ENCODE measurements around the gene CEP170B.
"Not testable (repeated sequence)": the region's sequence is repeated elsewhere in the genome, so short reads cannot be mapped to it uniquely, and the experiment has no call there.

Gene CEP170B

DNA sequence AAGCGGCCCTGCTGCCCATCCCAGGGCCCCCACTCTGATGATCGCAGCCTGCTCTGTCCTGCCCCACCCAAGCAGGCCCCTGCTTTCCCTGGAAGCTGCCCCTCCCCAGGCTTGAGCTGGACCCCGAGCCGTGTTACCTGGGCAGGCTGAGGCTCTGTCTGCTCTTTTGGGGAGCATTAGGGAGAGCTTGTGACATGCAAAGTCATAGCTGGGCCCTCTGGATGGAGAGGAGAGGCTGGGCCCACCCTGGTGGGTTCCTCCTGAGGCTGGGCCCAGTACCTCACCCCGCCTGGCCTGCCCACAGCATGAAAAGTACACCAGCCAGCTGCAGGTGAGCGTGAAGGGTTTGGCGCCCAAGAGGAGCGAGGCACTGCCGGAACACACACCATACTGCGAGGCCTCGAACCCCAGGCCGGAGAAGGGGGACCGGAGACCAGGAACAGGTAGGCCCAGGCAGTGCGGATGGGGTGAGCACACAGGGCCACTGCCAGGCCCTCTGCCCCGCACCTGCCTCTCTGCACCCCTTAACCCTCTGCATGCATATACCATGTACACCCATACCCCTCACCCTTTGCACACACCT, 15.0 kb downstream of the CEP170B start:
- DNase-seq, result no peak

DNA sequence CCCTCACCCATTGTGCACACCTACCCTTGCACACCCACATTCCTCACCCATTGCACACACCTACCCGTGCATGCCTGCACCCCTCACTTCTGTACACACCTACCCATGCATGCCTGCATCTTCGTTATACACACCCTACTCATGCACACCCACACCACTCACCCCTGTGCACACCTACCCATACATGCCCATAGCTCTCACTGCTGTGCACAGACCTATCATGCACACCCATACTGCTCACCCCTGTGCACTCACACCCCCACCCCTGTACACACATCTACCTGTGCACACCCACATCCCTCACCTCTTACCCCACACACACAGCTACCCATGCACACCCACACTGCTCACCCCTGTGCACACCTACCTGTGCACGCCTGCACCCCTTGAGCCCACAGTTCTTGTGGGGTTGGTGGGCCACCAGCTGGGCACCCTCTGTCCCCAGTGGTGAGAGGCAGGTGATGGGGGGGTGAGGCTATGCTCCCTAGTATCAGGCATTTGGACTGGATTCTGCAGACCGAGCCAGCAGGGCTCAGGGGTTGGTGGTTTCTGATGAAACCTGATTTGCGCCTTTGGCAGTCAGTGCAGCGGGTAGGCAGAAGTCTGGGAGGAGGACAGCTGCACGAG, 15.6 kb downstream of the CEP170B start:
- DNase-seq, result no peak

DNA sequence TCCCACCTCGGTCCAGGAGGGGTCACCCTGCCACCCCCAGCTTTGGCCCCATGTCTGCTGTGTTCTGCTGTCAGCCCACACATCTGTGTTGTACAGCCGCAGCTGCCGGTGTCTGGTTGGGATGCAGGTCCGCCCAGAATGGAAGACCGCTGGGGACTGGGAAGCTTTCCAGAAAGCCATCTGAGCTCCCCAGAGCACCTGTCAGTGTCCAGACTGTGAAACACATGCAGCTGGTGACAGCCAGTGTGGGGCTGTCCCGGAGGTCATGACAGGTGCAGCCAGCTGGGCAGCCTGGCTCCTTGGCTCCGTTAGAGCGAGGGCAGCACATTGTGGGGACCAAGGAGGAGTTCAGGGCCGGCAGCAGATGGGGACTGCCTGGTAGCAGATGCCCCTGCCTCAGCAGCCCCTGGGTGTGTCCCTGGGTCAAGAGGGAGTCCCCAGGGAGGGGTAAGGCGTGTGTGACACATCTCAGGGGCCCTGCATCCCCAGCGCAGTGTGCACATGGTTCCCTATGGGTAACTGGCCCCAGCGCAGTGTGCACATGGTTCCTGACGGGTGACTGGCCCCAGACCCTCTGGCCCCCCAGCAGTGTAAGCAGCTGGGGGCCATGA, 16.4 kb downstream of the CEP170B start:
- no peak for DNase-seq

DNA sequence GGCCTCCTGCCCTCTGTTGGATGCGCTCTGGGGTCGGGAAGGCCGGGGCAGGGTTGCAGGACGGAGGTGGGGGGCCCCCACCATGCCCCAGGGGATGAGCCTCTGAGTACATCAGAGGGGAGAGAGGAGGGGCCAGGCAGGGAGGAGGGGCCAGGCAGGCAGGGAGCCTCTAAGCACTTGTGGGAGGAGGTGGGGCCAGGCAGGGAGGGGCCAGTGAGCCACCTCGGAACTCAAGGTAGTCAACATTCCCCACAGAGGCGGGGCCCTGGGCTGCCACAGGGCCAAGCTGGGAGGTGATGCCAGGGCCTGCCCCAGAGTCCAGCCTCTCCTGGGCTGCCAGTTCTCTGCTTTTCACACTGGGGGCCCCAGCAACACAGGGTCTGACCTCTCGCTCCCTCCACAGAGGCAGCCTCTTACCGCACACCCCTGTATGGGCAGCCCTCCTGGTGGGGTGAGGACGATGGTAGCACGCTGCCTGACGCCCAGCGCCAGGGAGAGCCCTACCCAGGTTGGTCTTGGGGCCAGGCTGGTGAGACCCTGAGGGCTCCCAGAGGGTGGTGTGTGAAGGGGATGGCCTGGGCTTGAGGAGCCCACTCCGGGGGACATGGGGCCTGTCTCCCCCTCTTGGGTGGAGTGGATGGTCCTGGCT, 17.4 kb downstream of the CEP170B start:
- no peak for DNase-seq

DNA sequence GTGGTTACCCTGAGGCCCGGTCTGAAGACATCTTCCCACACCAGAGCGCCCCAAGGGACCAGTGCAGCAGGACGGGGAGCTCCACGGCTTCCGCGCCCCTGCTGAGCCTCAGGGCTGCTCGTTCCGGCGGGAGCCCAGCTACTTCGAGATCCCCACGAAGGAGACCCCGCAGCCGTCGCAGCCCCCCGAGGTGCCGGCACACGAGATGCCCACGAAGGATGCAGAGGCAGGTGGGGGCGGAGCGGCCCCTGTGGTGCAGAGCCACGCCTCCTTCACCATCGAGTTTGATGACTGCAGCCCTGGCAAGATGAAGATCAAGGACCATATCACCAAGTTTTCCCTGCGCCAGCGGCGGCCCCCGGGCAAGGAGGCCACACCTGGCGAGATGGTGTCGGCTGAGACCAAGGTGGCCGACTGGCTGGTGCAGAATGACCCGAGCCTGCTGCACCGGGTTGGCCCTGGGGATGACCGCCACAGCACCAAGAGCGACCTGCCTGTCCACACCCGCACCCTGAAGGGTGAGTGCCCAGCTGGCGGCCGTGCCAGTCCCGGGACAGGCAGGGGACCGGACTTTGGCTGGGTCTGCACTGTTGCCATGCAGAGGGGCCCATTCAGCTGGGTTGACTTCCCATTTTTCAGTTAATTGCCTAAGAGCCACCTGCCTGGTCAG, 18.1 kb downstream of the CEP170B start:
- no peak for DNase-seq

DNA sequence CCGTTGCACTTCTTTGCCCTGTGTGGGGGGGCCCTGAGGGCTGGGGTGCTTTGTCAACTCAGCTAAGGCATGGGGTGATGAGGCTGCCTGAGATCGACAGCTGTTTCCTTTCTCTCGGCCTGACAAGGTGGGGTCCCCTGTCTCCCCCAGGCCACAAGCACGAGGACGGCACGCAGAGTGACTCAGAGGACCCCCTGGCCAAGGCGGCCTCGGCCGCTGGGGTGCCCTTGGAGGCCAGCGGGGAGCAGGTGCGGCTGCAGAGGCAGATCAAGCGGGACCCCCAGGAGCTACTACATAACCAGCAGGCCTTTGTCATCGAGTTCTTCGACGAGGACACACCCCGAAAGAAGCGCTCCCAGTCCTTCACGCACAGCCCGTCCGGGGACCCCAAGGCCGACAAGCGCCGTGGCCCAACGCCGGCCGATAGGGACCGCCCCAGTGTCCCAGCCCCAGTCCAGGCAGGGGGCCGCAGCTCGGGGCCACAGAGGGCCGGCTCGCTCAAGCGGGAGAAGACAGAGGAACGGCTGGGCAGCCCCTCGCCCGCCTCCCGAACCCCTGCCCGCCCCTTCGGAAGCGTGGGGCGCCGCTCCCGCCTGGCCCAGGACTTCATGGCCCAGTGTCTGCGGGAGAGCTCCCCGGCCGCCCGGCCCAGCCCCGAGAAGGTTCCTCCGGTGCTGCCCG, 18.8 kb downstream of the CEP170B start:
- no peak for DNase-seq

DNA sequence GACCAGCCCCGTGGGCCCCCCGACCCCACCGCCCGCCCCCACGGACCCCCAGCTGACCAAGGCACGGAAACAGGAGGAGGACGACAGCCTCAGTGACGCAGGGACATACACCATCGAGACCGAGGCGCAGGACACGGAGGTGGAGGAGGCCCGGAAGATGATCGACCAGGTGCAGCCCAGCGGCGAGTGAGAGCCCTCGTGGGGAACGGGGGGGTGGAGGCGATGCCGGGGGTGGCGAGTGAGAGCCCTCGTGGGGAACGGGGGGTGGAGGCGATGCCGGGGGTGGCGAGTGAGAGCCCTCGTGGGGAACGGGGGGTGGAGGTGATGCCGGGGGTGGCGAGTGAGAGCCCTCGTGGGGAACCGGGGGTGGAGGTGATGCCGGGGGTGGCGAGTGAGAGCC, 19.3 kb downstream of the CEP170B start:
- DNase-seq, result not testable (repeated sequence)

DNA sequence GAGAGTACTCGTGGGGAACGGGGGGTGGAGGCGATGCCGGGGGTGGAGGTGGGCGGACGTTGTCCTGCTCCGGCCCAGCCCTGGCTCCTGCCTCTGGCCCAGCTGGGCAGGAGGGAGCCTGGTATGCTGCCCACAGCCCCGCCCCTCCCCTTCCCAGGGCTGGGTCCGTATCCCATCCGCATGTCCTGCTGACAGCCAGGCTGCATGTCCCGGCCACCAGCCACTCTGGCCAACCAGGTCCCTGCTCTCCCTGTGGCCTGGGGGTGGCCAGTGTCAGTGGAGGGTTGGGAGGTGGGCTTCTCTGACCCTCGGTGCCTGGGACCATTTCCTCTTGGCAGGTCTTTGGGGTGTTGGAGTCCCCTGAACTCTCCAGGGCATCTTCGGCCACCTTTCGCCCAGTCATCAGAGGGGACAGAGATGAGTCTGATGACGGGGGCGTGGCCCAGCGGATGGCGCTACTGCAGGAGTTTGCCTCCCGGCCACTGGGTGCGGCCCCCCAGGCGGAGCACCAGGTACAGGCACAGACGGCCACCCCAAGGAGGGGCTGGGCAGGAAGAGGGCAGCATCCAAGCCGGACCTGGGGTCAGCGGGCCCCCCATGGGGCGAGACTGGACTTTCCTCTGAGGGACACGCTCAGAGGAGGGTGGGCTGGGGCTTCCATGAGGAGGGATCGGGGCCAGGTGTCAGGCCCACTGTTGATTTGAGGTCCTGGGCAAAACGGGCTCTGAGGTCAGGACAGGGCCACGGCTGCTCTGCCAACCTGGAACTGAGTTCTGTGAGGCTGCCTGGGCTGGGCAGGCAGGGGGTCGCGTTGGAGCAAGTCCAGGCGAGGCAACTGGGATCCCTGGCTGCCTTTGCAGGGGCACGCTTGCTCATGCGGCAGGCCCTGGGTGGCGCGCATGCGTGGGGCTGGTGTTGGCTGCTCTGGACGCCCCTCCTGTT, 20.2 kb downstream of the CEP170B start:
- no peak for DNase-seq

DNA sequence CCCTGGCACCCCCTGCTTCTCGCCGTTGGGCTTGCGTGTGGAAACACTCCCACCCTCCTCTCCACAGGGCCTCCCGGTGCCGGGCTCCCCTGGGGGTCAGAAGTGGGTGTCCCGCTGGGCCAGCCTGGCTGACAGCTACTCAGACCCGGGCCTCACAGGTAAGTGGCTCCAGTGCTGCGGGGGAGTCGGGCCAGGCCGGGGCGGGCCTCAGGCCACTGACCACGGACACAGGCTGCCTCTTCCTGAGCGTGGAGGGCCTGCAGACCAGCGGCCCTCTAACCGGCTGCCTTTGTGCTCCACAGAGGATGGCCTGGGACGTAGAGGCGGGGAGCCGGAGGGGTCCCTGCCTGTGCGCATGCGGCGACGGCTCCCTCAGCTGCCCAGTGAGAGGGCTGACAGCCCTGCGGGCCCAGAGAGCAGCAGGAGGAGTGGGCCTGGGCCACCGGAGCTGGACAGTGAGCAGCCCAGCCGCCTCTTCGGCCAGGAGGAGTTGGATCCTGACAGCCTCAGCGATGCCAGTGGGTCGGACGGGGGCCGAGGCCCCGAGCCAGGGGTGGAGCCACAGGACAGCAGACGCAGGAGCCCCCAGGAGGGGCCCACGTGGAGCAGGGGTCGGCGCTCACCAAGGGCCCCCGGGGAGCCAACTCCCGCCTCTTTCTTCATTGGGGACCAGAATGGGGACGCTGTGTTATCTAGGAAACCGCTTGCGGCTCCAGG, 21.1 kb downstream of the CEP170B start:
- no peak for DNase-seq

DNA sequence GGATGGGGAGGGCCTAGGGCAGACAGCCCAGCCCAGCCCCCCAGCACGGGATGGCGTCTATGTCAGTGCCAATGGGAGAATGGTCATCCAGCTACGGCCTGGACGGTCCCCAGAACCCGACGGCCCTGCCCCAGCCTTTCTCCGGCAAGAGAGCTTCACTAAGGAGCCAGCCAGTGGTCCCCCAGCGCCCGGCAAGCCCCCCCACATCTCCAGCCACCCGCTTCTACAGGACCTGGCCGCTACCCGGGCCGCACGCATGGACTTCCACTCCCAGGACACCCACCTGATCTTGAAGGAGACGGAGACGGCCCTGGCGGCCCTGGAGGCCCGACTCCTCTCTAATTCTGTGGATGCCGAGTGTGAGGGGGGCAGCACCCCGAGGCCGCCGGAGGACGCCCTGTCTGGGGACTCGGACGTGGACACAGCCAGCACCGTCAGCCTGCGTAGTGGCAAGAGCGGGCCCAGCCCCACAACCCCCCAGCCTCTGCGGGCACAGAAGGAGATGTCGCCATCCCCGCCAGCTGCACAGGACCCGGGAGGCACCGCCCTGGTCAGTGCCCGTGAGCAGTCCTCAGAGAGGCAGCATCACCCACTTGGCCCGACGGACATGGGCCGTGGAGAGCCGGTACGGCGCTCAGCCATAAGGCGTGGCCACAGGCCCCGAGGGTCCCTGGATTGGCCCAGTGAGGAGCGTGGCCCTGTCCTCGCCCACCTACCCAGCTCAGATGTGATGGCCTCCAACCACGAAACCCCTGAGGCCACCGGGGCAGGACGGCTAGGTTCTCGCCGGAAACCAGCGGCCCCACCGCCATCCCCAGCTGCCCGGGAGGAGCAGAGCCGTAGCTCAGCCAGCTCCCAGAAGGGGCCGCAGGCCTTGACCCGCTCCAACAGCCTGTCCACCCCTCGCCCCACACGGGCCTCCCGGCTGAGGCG, 21.9 kb downstream of the CEP170B start:
- DNase-seq, result no peak

DNA sequence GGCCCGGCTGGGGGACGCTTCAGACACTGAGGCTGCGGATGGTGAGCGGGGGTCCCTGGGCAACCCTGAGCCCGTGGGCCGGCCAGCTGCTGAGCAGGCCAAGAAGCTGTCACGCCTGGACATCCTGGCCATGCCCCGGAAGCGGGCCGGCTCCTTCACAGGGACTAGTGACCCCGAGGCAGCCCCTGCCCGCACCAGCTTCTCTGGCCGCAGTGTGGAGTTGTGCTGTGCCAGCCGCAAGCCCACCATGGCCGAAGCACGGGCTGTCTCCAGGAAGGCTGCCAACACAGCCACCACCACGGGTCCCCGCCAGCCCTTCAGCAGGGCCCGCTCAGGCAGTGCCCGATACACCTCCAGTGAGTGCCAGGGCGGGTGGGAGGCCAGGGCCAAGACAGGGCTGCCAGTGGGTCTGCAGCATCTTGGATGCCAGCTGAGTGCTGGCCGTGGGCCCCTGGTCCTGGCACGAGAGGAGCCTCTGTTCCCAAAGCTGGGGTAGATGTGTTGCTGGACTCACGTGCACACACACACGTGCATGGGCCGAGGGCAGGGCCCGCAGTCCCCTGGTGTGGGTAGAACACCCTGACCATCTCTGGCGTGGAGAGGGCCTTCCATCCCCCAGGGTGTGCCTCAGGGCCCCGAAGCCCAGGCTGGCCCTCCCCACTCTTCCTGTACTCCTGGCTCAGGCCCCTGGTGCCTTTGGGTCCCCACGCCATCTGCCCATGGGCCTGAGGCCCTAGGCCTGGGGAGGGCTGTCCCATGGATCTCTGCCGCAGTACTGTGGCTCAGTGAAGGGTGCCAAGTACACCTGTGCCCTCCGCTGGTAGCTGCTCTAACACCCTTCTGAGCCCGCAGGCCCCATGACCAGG, 22.8 kb downstream of the CEP170B start:
- DNase-seq, result no peak

DNA sequence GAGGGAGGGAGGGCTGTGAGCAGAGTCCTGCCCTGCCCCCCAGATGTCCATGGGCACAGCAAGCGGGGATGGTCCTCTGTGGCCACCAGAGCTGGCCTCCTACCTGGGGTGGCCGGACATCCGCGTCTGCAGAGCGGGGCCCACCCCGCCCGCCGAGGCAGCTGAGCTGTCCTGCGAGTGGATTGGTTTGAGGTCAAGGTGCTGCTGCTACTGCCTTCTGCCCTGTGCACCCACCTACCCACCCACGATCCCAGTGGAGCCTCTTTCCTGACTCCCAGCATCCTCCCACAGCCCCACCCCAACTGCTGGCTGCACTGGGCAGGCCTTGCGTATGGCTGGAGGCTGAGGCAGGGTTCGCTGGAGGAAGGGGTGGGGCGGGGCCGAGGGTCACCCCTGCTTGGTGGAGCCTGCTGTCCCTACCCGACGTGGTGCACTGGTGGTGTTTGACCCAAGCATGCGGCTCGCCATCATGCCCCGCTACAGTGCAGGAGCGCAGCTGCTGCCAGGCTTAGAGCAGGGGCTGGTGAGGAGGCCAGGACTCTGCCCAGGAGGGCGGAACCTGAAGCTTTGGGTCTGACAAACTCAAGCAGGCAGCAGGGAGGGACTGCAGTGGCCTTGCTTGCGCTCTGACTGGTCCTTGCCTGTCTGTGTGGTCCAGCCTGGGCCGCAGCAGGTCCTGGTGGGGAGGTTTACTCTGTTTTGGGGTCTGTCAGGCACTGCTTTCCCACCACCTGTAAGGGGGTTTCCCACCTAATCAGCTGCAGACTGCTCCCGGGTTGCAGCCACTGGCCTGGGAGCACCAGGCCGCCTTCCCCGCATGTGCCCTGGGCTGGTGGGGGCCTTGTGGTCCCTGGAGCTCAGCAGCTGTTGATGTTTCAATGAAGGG, 23.7 kb downstream of the CEP170B start:
- DNase-seq, result no peak

DNA sequence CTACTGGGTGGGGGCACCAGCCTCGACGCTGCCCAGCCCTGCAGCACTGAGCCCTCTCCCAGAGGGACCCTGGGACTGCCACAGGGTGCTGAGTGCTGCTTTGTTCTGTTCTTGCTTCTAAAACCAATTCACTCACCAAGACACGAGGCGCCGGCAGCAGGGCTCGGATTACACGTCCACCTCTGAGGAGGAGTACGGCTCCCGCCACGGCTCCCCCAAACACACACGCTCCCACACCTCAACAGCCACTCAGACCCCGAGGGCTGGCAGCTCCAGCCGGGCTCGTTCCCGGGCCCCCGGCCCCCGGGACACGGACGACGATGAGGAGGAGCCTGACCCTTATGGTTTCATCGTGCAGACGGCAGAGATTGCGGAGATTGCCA, 24.3 kb downstream of the CEP170B start:
- no peak for DNase-seq

DNA sequence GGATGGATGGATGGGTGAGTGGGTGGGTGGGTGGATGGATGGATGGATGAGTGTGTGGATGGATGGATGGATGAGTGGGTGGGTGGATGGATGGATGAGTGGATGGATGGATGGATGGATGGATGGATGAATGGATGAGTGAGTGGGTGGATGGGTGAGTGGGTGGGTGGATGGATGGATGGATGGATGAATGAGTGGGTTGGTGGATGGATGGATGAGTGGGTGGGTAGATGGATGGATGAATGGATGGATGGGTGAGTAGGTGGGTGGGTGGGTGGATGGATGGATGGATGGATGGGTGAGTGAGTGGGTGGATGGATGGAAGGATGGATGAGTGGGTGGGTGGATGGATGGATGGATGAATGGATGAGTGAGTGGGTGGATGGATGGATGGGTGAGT, 25.2 kb downstream of the CEP170B start:
- not testable (repeated sequence) for DNase-seq

DNA sequence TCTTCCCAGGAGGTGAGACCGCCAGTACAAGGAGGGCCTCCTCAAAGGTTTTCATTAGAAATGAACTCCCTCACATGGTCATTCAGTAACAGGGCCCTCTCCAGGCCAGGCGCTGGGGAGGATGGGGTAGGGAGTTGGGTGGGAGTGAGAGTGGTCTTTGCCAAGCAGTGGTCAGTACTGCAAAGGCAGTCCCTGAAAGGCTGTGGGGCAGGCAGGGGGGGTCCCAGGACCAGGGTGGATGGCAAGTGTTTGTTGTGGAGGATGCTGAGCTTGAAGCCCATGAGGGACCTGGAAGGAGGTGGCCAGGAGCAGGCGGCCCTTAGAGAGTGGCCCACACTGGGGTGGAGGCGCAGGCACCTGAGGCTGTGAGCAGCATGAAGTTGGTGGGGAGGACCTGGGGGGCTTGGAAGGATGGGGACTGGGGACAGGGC, 26.1 kb downstream of the CEP170B start:
- DNase-seq, result no peak

DNA sequence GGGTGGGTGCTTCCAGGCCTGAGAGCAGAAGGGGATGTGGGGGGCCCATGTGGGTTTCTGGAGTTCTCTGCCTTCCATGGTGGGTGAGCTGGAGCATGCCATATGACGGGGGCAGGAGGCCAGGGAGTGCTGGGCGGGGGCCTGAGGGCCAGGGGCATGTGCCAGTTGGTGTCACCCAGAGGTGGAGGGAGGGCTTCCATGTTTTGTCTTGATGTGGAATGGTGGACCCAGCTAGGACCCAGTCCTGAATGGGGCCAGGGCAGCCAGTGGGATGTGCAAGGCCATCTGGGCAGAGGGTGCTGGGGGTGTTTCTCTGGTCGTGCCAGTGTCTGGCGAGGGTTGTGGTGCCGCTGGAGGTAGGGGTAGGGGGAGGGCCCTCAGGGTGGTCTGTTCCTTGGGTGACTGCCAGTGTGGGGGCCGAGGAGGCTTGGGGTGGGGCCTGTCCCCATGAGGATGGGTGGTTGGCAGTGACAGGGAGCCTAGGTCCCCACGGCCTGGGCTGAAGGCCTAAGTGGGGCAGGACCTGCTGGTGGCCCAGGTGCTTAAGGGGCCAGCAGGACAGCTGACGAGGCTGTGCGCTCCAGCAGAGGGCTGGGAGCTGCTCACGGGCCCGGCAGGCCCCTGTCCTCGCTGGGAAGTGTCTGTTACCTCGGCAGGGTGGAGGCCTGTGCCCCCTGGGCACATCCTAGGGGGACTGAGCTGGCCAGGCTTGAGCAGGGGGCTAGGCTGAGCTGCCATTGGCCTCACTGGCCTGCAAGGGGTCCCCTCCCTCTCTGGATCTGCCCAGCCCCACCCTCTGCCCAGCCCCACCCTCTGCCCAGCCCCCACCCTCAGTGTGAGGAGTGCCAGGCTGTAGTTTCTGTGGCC, 26.8 kb downstream of the CEP170B start:
- no peak for DNase-seq

Data from bone marrow (tissue), 2 donors.